HK-2 (cell line): Measurements from ENCODE around the gene IGSF9.

ENCODE experiments used
- DNase-seq: peaks from one replicate; pipeline ENCODE4 v3.0.0-alpha.2; 2018; ENCODE audit not compliant: unreplicated experiment

The IGSF9 gene

GRCh38 chr1:159932296-159933285 lies 12.8 kb downstream of the IGSF9 start:
- DNase-seq, result no peak

GRCh38 chr1:159931795-159932173 lies 13.6 kb downstream of the IGSF9 start:
- DNase-seq, result no peak

GRCh38 chr1:159931101-159931794 lies 14.2 kb downstream of the IGSF9 start:
- no peak for DNase-seq

GRCh38 chr1:159930634-159931033 lies 14.8 kb downstream of the IGSF9 start:
- DNase-seq, result no peak

- DNase-seq, result no peak
These were observed 15.2 kb downstream of the IGSF9 start for GRCh38 chr1:159930216-159930615.

GRCh38 chr1:159929155-159930051 lies 16.0 kb downstream of the IGSF9 start:
- DNase-seq, result no peak

- DNase-seq, result no peak
These were observed 16.8 kb downstream of the IGSF9 start for GRCh38 chr1:159928491-159929050.

- no peak for DNase-seq
These were observed 17.5 kb downstream of the IGSF9 start for GRCh38 chr1:159927849-159928431.

GRCh38 chr1:159927211-159927848 lies 18.1 kb downstream of the IGSF9 start:
- DNase-seq, result no peak

- peak; percentile 60 for DNase-seq
These were observed 19.7 kb downstream of the IGSF9 start for GRCh38 chr1:159925719-159926078.

GRCh38 chr1:159924791-159925718 lies 20.4 kb downstream of the IGSF9 start, which contains the start of gene TAGLN2:
TSS of gene TAGLN2 (minus strand) at chr1:159925507. CDS start at chr1:159920509, 4,998 bp downstream.
- peak; percentile 92 for DNase-seq

- peak; percentile 96 for DNase-seq
These were observed 21.2 kb downstream of the IGSF9 start for GRCh38 chr1:159924025-159924790.

- peak; percentile 82 for DNase-seq
These were observed 22.0 kb downstream of the IGSF9 start for GRCh38 chr1:159923203-159924024.

- DNase-seq, result no peak
These were observed 22.8 kb downstream of the IGSF9 start for GRCh38 chr1:159922511-159923202.

GRCh38 chr1:159921700-159922504 lies 23.5 kb downstream of the IGSF9 start:
- DNase-seq, result no peak

GRCh38 chr1:159921251-159921650 lies 24.2 kb downstream of the IGSF9 start:
- DNase-seq, result no peak
